HG03571 (cell line): ENCODE results near the gene PDE6B.
"Not testable (repeated sequence)": the region's sequence is repeated elsewhere in the genome, so short reads cannot be mapped to it uniquely, and the experiment has no call there.

Experiments used
- ATAC-seq: cut with Tn5 transposase; IDR thresholded peaks from one replicate; pipeline ENCODE4 v1.9.1; 2021; ENCODE audit not compliant: unreplicated experiment

PDE6B gene

GRCh38 chr4:635851-636627 lies 10.7 kb downstream of the PDE6B start:
- ATAC-seq, result no peak

- no peak for ATAC-seq
Observed at GRCh38 chr4:636628-637159, 11.3 kb downstream of the PDE6B start.

GRCh38 chr4:637536-638280 lies 12.3 kb downstream of the PDE6B start:
- no peak for ATAC-seq

GRCh38 chr4:642366-642765 lies 17.0 kb downstream of the PDE6B start:
- ATAC-seq, result not testable (repeated sequence)

GRCh38 chr4:646460-646859 lies 21.1 kb downstream of the PDE6B start:
- no peak for ATAC-seq

GRCh38 chr4:647481-647880 lies 22.1 kb downstream of the PDE6B start:
- ATAC-seq, result no peak

- ATAC-seq, result no peak
Observed at GRCh38 chr4:648579-649292, 23.4 kb downstream of the PDE6B start.

GRCh38 chr4:649293-649625 lies 23.9 kb downstream of the PDE6B start:
- ATAC-seq, result no peak

GRCh38 chr4:649751-650310 lies 24.5 kb downstream of the PDE6B start:
- no peak for ATAC-seq

- no peak for ATAC-seq
Observed at GRCh38 chr4:650461-650860, 25.1 kb downstream of the PDE6B start.

- ATAC-seq, result no peak
Observed at GRCh38 chr4:650951-651883, 25.8 kb downstream of the PDE6B start.

- no peak for ATAC-seq
Observed at GRCh38 chr4:651884-652642, 26.7 kb downstream of the PDE6B start.

GRCh38 chr4:653080-653821 lies 27.9 kb downstream of the PDE6B start:
- no peak for ATAC-seq

GRCh38 chr4:653831-654502 lies 28.6 kb downstream of the PDE6B start:
- ATAC-seq, result no peak

- ATAC-seq, result no peak
Observed at GRCh38 chr4:654503-654845, 29.1 kb downstream of the PDE6B start.

GRCh38 chr4:654871-655463 lies 29.6 kb downstream of the PDE6B start:
- no peak for ATAC-seq

GRCh38 chr4:655464-656151 lies 30.2 kb downstream of the PDE6B start:
- ATAC-seq, result no peak
